ENCODE measurements around the gene GRWD1.

The GRWD1 gene

DNA sequence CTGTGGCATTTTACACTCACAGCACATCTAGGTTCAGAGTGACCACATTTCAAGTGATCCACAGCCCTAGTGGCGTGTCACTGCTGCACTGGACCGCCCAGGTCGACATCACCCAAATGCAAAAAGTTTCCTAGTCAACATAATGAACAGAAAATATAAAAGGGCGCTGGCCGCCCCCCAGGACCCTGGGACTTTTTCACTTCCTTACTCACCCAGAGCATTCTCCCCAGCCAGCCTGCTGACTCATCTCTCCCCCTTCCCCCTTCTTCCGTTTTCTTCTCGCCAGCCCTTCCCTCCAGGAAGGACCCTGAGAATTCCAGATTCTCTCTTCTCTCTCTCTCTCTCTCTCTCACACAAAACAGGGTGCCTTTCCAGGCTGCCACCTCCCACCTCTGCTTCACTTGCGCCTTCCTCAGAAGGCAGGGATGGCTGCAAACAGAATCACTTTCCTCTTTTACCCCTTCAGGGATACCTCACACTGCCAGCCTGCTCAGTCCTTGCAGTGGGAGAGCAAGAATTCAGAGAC, 21.0 kb upstream of the GRWD1 start:
- peak overlapping the region; percentile 100 for H4K8ac ChIP-seq (ENCODE audit: low read length)
- H3K23ac ChIP-seq (ENCODE audit: low read length in 2 of 2): no peak overlapping the region
- H2AFZ ChIP-seq (ENCODE audit: low read depth, low read length): peak overlapping the region; percentile 83
- H3K4ac ChIP-seq (ENCODE audit: low read depth in 1 of 2, low read length in 2 of 2): peak overlapping the region; percentile 57 to 73
- H2BK5ac ChIP-seq (ENCODE audit: low read depth, low read length, poor library complexity, severe bottlenecking): no peak overlapping the region
- peak overlapping the region; percentile 54 for H3K4me2 ChIP-seq (ENCODE audit: low read length, poor library complexity, severe bottlenecking)
- no peak overlapping the region for H2AK5ac ChIP-seq (ENCODE audit: low read length, severe bottlenecking)
- peaks cover 5% of the 10 kb centered on the region for H3K4me1 ChIP-seq (ENCODE audit: control insufficient read depth, insufficient read depth, low read depth, low read length)
- WGBS: 5% methylated on average over 8 of the region's 8 CpGs
- no peak overlapping the region for H3K14ac ChIP-seq (ENCODE audit: low read length in 2 of 2)
- H2BK12ac ChIP-seq (ENCODE audit: low read length in 2 of 2): peak overlapping the region in 1 of 2 experiments; percentile 66
- no peaks in the 10 kb centered on the region for H3K9me3 ChIP-seq (ENCODE audit: control insufficient read depth, low read length)
- no peak overlapping the region for H2BK15ac ChIP-seq (ENCODE audit: low read depth, poor library complexity, severe bottlenecking)
- H3K27ac ChIP-seq (ENCODE audit: low read length, poor library complexity, severe bottlenecking): peak overlapping the region; percentile 93
- H3K27me3 ChIP-seq (ENCODE audit: control insufficient read depth in 1 of 2, insufficient read depth in 1 of 2, low read length in 2 of 2): no peaks in the 10 kb centered on the region
- peak overlapping the region; percentile 72 for H3K9ac ChIP-seq (ENCODE audit: low read length)
- peak overlapping the region in 1 of 2 experiments; percentile 37 for H3K4me3 ChIP-seq (ENCODE audit: insufficient read depth in 1 of 2, low read depth in 1 of 2, low read length in 2 of 2)
- H2BK120ac ChIP-seq (ENCODE audit: low read depth, low read length): peak overlapping the region; percentile 85
- peak overlapping the region; percentile 98 for H4K91ac ChIP-seq (ENCODE audit: low read length)
- H3K36me3 ChIP-seq (ENCODE audit: control insufficient read depth in 1 of 2, insufficient read depth in 2 of 2, low read depth in 1 of 2, low read length in 2 of 2): no peaks in the 10 kb centered on the region
- H3K18ac ChIP-seq (ENCODE audit: low read depth in 1 of 2, low read length in 2 of 2): peak overlapping the region; percentile 82 to 93
- peak; percentile 87 for DNase-seq
- H3K79me1 ChIP-seq (replicated peaks; ENCODE audit: low read length, poor library complexity, severe bottlenecking): no peaks in the 10 kb centered on the region

DNA sequence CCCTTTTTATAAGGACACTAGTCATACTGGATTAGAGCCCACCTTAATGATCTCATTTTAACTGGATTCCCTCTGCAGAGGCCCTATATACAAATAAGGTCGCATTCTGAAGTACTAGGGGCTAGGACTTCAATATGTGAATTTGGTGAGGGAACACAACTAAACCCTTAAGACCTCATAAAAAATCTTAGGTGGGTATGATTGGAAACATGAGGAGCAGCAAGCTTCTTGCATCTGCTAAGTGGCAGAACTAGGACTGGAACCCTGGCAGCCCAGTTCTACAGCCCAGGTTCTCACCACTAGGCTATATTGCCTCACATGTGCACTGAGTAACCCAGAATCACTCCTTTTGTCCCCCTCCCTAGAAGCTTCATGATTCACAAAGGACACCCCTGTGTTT, 17.1 kb upstream of the GRWD1 start:
- Histone ChIP-seq H2BK120ac (ENCODE audit: low read depth, low read length) (no peak overlapping the region), H3K4me1 (ENCODE audit: control insufficient read depth, insufficient read depth, low read depth, low read length) (peaks cover 3% of the 10 kb centered on the region), H3K9ac (ENCODE audit: low read length) (no peak overlapping the region), H2AK5ac (ENCODE audit: low read length, severe bottlenecking) (no peak overlapping the region), H3K18ac (ENCODE audit: low read depth in 1 of 2, low read length in 2 of 2) (no peak overlapping the region), H2BK12ac (ENCODE audit: low read length in 2 of 2) (no peak overlapping the region), H3K79me1 (replicated peaks; ENCODE audit: low read length, poor library complexity, severe bottlenecking) (no peaks in the 10 kb centered on the region), H4K8ac (ENCODE audit: low read length) (no peak overlapping the region), H3K36me3 (ENCODE audit: control insufficient read depth in 1 of 2, insufficient read depth in 2 of 2, low read depth in 1 of 2, low read length in 2 of 2) (no peaks in the 10 kb centered on the region), H3K27ac (ENCODE audit: low read length, poor library complexity, severe bottlenecking) (no peak overlapping the region), H4K91ac (ENCODE audit: low read length) (no peak overlapping the region), H3K14ac (ENCODE audit: low read length in 2 of 2) (no peak overlapping the region), H3K4me3 (ENCODE audit: insufficient read depth in 1 of 2, low read depth in 1 of 2, low read length in 2 of 2) (no peak overlapping the region), H2AFZ (ENCODE audit: low read depth, low read length) (no peak overlapping the region), H2BK5ac (ENCODE audit: low read depth, low read length, poor library complexity, severe bottlenecking) (no peak overlapping the region), H3K23ac (ENCODE audit: low read length in 2 of 2) (no peak overlapping the region), H3K27me3 (ENCODE audit: control insufficient read depth in 1 of 2, insufficient read depth in 1 of 2, low read length in 2 of 2) (no peaks in the 10 kb centered on the region), H3K9me3 (ENCODE audit: control insufficient read depth, low read length) (no peaks in the 10 kb centered on the region), H3K4ac (ENCODE audit: low read depth in 1 of 2, low read length in 2 of 2) (no peak overlapping the region), H3K4me2 (ENCODE audit: low read length, poor library complexity, severe bottlenecking) (no peak overlapping the region), H2BK15ac (ENCODE audit: low read depth, poor library complexity, severe bottlenecking) (no peak overlapping the region)
- no peak for DNase-seq
- no CpG with 5 or more reads among the region's 1 CpG for WGBS

DNA sequence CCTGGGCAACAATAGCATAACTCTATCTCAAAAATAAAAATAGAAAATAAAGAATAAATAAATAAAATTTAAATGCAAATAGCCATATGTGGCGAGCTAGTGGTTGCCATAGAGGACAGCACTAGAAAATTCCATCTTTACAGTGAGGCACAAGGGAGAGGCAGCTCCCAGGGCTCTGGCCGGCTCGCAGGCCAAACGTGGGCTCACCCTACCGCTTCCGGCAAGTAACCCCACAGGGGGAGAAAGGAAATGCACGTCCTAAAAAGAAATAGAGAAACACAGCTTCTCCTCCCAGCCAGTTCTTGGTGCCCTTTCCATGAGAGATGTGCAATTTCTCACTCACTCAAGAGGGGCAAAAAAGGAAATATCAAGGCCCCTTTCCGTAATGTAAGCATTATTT, 12.4 kb upstream of the GRWD1 start:
- Histone ChIP-seq H3K79me1 (replicated peaks; ENCODE audit: low read length, poor library complexity, severe bottlenecking) (no peaks in the 10 kb centered on the region), H2AK5ac (ENCODE audit: low read length, severe bottlenecking) (no peak overlapping the region), H3K27ac (ENCODE audit: low read length, poor library complexity, severe bottlenecking) (no peak overlapping the region), H3K14ac (ENCODE audit: low read length in 2 of 2) (no peak overlapping the region), H3K4me3 (ENCODE audit: insufficient read depth in 1 of 2, low read depth in 1 of 2, low read length in 2 of 2) (no peak overlapping the region), H2BK15ac (ENCODE audit: low read depth, poor library complexity, severe bottlenecking) (no peak overlapping the region), H4K8ac (ENCODE audit: low read length) (no peak overlapping the region), H3K18ac (ENCODE audit: low read depth in 1 of 2, low read length in 2 of 2) (no peak overlapping the region), H3K9me3 (ENCODE audit: control insufficient read depth, low read length) (no peaks in the 10 kb centered on the region), H2BK5ac (ENCODE audit: low read depth, low read length, poor library complexity, severe bottlenecking) (no peak overlapping the region), H3K27me3 (ENCODE audit: control insufficient read depth in 1 of 2, insufficient read depth in 1 of 2, low read length in 2 of 2) (no peaks in the 10 kb centered on the region), H2AFZ (ENCODE audit: low read depth, low read length) (no peak overlapping the region), H3K23ac (ENCODE audit: low read length in 2 of 2) (no peak overlapping the region), H2BK120ac (ENCODE audit: low read depth, low read length) (no peak overlapping the region), H3K4me2 (ENCODE audit: low read length, poor library complexity, severe bottlenecking) (no peak overlapping the region), H3K4me1 (ENCODE audit: control insufficient read depth, insufficient read depth, low read depth, low read length) (no peaks in the 10 kb centered on the region), H3K36me3 (ENCODE audit: control insufficient read depth in 1 of 2, insufficient read depth in 2 of 2, low read depth in 1 of 2, low read length in 2 of 2) (no peaks in the 10 kb centered on the region), H4K91ac (ENCODE audit: low read length) (no peak overlapping the region), H3K4ac (ENCODE audit: low read depth in 1 of 2, low read length in 2 of 2) (no peak overlapping the region), H3K9ac (ENCODE audit: low read length) (no peak overlapping the region), H2BK12ac (ENCODE audit: low read length in 2 of 2) (no peak overlapping the region)
- DNase-seq: no peak
- WGBS: 92% methylated on average over 8 of the region's 8 CpGs

DNA sequence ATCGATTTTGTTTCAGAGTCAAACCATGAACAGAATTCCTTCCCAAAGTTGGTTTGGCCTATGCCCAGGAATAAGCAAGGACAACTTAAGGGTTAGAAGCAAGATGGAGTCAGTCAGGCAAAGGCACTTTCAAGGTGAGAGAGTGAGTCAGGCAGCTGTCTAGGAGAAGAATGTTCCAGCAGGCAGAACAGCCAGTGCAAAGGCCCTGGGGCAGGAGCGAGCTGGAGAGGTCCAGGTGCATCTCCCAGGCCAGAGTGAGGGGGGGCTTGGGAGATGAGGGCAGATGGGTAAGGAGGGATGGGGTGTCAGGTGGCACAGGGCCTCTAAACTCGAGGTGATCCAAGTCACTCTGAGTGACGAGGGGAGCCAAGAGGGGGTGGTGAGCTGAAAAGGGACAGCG, 9.2 kb upstream of the GRWD1 start:
- no peaks in the 10 kb centered on the region for H3K4me1 ChIP-seq (ENCODE audit: control insufficient read depth, insufficient read depth, low read depth, low read length)
- no peak overlapping the region for H3K4me3 ChIP-seq (ENCODE audit: insufficient read depth in 1 of 2, low read depth in 1 of 2, low read length in 2 of 2)
- H2BK120ac ChIP-seq (ENCODE audit: low read depth, low read length): no peak overlapping the region
- H3K9me3 ChIP-seq (ENCODE audit: control insufficient read depth, low read length): no peaks in the 10 kb centered on the region
- H3K18ac ChIP-seq (ENCODE audit: low read depth in 1 of 2, low read length in 2 of 2): no peak overlapping the region
- H3K27me3 ChIP-seq (ENCODE audit: control insufficient read depth in 1 of 2, insufficient read depth in 1 of 2, low read length in 2 of 2): no peaks in the 10 kb centered on the region
- no peak for DNase-seq
- no peak overlapping the region for H2AK5ac ChIP-seq (ENCODE audit: low read length, severe bottlenecking)
- 90% methylated on average over 4 of the region's 5 CpGs for WGBS
- no peak overlapping the region for H3K4ac ChIP-seq (ENCODE audit: low read depth in 1 of 2, low read length in 2 of 2)
- H2BK5ac ChIP-seq (ENCODE audit: low read depth, low read length, poor library complexity, severe bottlenecking): no peak overlapping the region
- no peak overlapping the region for H3K27ac ChIP-seq (ENCODE audit: low read length, poor library complexity, severe bottlenecking)
- no peak overlapping the region for H3K9ac ChIP-seq (ENCODE audit: low read length)
- H3K4me2 ChIP-seq (ENCODE audit: low read length, poor library complexity, severe bottlenecking): no peak overlapping the region
- H3K14ac ChIP-seq (ENCODE audit: low read length in 2 of 2): no peak overlapping the region
- H3K23ac ChIP-seq (ENCODE audit: low read length in 2 of 2): no peak overlapping the region
- no peak overlapping the region for H4K91ac ChIP-seq (ENCODE audit: low read length)
- peaks cover 0 to 2% of the 10 kb centered on the region in 2 experiments for H3K36me3 ChIP-seq (ENCODE audit: control insufficient read depth in 1 of 2, insufficient read depth in 2 of 2, low read depth in 1 of 2, low read length in 2 of 2)
- H2AFZ ChIP-seq (ENCODE audit: low read depth, low read length): no peak overlapping the region
- peak overlapping the region; percentile 1 for H4K8ac ChIP-seq (ENCODE audit: low read length)
- H2BK12ac ChIP-seq (ENCODE audit: low read length in 2 of 2): no peak overlapping the region
- H2BK15ac ChIP-seq (ENCODE audit: low read depth, poor library complexity, severe bottlenecking): no peak overlapping the region
- H3K79me1 ChIP-seq (replicated peaks; ENCODE audit: low read length, poor library complexity, severe bottlenecking): no peaks in the 10 kb centered on the region

Data from mesenchymal stem cell (in vitro differentiated cells and primary cell).